Aorta (tissue), 5 donors: ENCODE data around the gene EIF2S2. TPM values are rescaled to one million over a fixed set of nuclear protein-coding genes. Genes with fewer than 3 reads are reported as not detected.

Source experiments
- ATAC-seq: fragments of 200-7000 bp; cut with Tn5 transposase; one replicate; pipeline ENCODE4 v1.9.1; 2022; ENCODE audit warnings: moderate library complexity; ENCODE audit not compliant: low FRiP score
- DNase-seq, 2 donors: peaks; one replicate each; pipeline ENCODE4 v3.0.0-alpha.2; 2020
- H3K27ac ChIP-seq, 2 donors: one replicate each; pipeline ENCODE4 v1.5.1; 2013; ENCODE audit warnings: low read length in 2 of 2, mild to moderate bottlenecking in 2 of 2, moderate library complexity in 2 of 2, control low read depth in 1 of 2, inconsistent platforms in 1 of 2, low read depth in 1 of 2
- H3K27me3 ChIP-seq, 2 donors: one replicate each; pipeline ENCODE4 v1.6.1; 2013; ENCODE audit warnings: control low read depth in 1 of 2, low read length in 1 of 2, mild to moderate bottlenecking in 1 of 2, moderate library complexity in 1 of 2; ENCODE audit not compliant: insufficient read depth in 2 of 2, control insufficient read depth in 1 of 2
- H3K36me3 ChIP-seq, 2 donors: one replicate each; pipeline ENCODE4 v1.6.1; 2013; ENCODE audit warnings: control low read depth in 1 of 2, low read length in 1 of 2, mild to moderate bottlenecking in 1 of 2; ENCODE audit not compliant: insufficient read depth in 2 of 2, control insufficient read depth in 1 of 2
- H3K4me1 ChIP-seq, 2 donors: one replicate each; pipeline ENCODE4 v1.6.1; 2013; ENCODE audit warnings: low read length in 2 of 2, control low read depth in 1 of 2, mild to moderate bottlenecking in 1 of 2, moderate library complexity in 1 of 2; ENCODE audit not compliant: insufficient read depth in 2 of 2, control insufficient read depth in 1 of 2
- H3K4me3 ChIP-seq, 2 donors: one replicate each; pipeline ENCODE4 v1.5.1; 2013; ENCODE audit warnings: low read length in 2 of 2, control low read depth in 1 of 2, mild to moderate bottlenecking in 1 of 2
- H3K9me3 ChIP-seq: one replicate; pipeline ENCODE4 v1.6.1; 2013; ENCODE audit warnings: mild to moderate bottlenecking, low read length; ENCODE audit not compliant: control insufficient read depth
- WGBS, 2 donors: extraction: QIAGEN DNeasy Blood & Tissue Kit; methylation state at CpG; one replicate each; pipeline ENCODE4 v1.1.7; 2013; 5-methylcytosine and 5-hydroxymethylcytosine counted together
- intact Hi-C, 2 donors: fragments of 100-400 bp; cut with DNase I; formaldehyde crosslinking; loops; one replicate each; pipeline versions ENCODE4 v1.14.2 to v1.15.0; 2022
- polyA plus RNA-seq, 2 donors: library from polyadenylated mRNA; stranded (reverse); fragments of 200-250 nt; gene quantifications; one replicate each; pipeline ENCODE4 v1.2.3, GENCODE V29; 2013
- total RNA-seq, 2 donors: library from RNA; stranded (reverse); fragmentation: NEBNext Ultra II Directional; extraction: Animal tissue kit (Norgen Biotek cat#: 25700); gene quantifications; one replicate each; pipeline ENCODE4 v1.2.1, GENCODE V29; 2021
- donor health status: healthy with polysubstance abuse.
- donor health status: Bipolar disorder and iron deficiency.
- donor health status: DM: no; HTN: no; CAD: no.
- donor health status: DM: no; HTN: no; CAD: no.
- donor health status: DM: yes; HTN: yes; CAD: no.

EIF2S2 gene
- total and polyA plus RNA-seq, 4 donors, result 37.1 to 54.0 (median 48.1) TPM

DNA sequence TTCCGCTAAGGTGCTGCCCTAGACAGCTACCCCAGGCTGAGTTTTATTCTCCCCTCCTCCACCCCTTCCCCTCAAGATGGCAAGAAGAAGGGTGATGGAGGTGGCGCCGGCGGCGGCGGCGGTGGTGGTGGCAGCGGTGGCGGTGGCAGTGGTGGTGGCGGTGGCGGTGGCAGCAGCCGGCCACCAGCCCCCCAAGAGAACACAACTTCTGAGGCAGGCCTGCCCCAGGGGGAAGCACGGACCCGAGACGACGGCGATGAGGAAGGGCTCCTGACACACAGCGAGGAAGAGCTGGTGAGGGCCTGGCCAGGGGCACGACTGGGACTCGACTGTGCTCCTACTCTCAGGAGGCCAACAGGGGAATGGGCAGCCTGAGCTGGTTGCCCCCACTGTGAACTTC lies 35.1 kb downstream of the EIF2S2 start:
- WGBS, 2 donors, result 91 to 92% methylated on average over 20 of the region's 20 CpGs

DNA sequence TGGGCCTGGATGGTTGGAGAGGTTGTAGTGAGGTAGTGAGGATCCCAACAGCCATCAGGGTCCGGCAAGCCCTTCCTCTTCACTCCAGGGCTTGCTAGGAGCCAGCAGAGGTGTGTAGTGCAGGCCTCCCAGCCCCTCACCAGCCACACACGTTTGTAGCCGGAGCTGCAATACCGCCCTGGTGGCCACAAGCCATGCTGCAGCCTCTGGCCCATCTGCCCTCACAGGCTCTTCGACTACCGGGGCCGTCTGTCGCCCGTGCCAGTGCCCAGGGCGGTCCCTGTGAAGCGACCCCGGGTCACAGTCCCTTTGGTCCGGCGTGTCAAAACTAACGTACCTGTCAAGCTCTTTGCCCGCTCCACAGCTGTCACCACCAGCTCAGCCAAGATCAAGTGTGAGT lies 36.4 kb downstream of the EIF2S2 start:
- 73 to 74% methylated on average over 16 of the region's 16 CpGs for WGBS, 2 donors
- Histone ChIP-seq H3K36me3 (peaks cover 1 to 5% of the 10 kb centered on the region in 2 donors), H3K27me3 (no peaks in the 10 kb centered on the region), H3K4me1 (no peaks in the 10 kb centered on the region), H3K4me3 (no peak overlapping the region), H3K27ac (no peak overlapping the region), H3K9me3 (no peaks in the 10 kb centered on the region)
- DNase-seq, result no peak
- intact Hi-C loops, result no loop called here
- no peak for ATAC-seq

More for the DNA sequence above, 35.1 kb downstream of the EIF2S2 start:
- Histone ChIP-seq H3K4me1 (no peaks in the 10 kb centered on the region), H3K27ac (no peak overlapping the region), H3K36me3 (peaks cover 3 to 5% of the 10 kb centered on the region in 2 donors), H3K9me3 (no peaks in the 10 kb centered on the region), H3K4me3 (no peak overlapping the region), H3K27me3 (no peaks in the 10 kb centered on the region)
- intact Hi-C loops, result no loop called here
- ATAC-seq (no peak), DNase-seq (no peak)

DNA sequence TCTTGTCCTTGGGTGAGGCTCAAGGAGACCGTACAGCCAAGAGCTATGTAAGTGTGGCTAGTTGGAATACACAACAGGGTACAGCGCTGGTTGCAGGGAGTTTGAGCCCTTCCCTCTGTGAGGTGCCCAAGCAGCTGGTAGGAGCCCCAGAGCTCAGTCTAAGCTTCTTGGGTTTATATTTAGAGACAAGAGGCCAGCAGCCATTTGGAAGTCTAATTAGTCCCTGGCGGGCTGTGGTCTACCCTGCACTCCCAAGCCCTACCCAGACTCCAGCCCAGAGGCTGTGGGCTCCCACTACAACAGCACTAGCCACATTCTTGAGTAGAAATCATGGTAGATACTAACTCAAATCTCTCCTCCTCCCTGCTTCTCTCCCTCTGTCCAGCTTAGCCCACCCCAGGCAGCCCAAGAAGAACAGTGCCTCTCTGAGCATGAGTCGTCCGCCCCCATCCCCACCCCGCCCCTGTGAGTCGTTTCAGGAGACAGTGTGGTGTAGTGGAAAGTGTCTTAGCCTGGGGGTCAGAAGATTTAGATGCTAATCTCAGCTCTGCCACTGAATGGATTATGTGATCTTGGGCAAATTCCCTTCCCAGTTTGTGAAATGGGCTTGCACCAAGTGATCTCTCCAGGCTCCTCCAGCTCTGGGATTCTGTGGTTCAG lies 37.8 kb downstream of the EIF2S2 start:
- Histone ChIP-seq H3K27me3 (no peaks in the 10 kb centered on the region), H3K4me3 (no peak overlapping the region), H3K4me1 (no peaks in the 10 kb centered on the region), H3K36me3 (peaks cover 0 to 5% of the 10 kb centered on the region in 2 donors), H3K27ac (no peak overlapping the region), H3K9me3 (no peaks in the 10 kb centered on the region)
- ATAC-seq, result no peak
- no peak for DNase-seq
- intact Hi-C loops, result loop anchor here in 1 of 2 donors (5.0 kb wide), 1 partner anchor 207 kb away; no protein-coding TSS in a partner anchor
- 74 to 80% methylated on average over 7 of the region's 7 CpGs for WGBS, 2 donors

DNA sequence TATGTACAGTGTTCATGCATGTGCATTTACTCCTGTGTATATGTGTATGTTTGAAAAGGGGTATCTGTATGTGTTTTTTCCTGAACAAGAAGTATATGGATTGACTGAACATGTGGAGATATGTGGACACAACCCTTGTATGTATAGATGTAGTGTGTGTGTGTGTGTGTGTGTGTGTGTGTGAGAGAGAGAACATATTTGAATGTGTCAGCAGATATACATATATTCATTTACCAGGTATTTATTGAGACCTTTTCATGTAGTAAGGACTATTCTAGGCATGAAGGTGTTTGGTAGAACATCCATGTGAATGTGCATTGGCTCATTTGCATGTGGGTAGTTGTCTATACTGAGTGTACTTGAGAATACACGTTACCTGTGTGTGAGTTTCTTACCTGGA lies 39.3 kb downstream of the EIF2S2 start:
- WGBS, 2 donors, result 80 to 81% methylated on average over 1 of the region's 1 CpG
- intact Hi-C loops, result loop anchor here in 1 of 2 donors (5.0 kb wide), 1 partner anchor 205 kb away; no protein-coding TSS in a partner anchor
- H3K36me3 ChIP-seq, result peaks cover 0 to 5% of the 10 kb centered on the region in 2 donors

DNA sequence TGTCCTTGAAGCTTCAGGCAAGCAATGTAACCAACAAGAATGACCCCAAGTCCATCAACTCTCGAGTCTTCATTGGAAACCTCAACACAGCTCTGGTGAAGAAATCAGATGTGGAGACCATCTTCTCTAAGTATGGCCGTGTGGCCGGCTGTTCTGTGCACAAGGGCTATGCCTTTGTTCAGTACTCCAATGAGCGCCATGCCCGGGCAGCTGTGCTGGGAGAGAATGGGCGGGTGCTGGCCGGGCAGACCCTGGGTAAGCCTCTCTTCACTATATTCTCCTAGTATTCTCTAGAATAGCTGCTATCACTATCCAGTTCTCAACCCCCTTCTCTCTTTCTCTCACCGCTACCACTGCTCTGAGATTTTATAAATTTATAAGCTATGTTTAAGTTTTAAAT lies 40.0 kb downstream of the EIF2S2 start:
- 88 to 89% methylated on average over 8 of the region's 8 CpGs for WGBS, 2 donors
- intact Hi-C loops, result loop anchor here in 1 of 2 donors (5.0 kb wide), 1 partner anchor 205 kb away; no protein-coding TSS in a partner anchor
- Histone ChIP-seq H3K9me3 (no peaks in the 10 kb centered on the region), H3K4me1 (no peaks in the 10 kb centered on the region), H3K4me3 (no peak overlapping the region), H3K36me3 (peaks cover 0 to 5% of the 10 kb centered on the region in 2 donors), H3K27ac (no peak overlapping the region), H3K27me3 (no peaks in the 10 kb centered on the region)
- ATAC-seq (no peak), DNase-seq (no peak)

More for the DNA sequence above, 39.3 kb downstream of the EIF2S2 start:
- no peak overlapping the region for H3K27ac ChIP-seq
- no peak overlapping the region for H3K4me3 ChIP-seq
- DNase-seq (no peak), ATAC-seq (no peak)
- no peaks in the 10 kb centered on the region for H3K9me3 ChIP-seq
- H3K27me3 ChIP-seq, result no peaks in the 10 kb centered on the region
- no peaks in the 10 kb centered on the region for H3K4me1 ChIP-seq

DNA sequence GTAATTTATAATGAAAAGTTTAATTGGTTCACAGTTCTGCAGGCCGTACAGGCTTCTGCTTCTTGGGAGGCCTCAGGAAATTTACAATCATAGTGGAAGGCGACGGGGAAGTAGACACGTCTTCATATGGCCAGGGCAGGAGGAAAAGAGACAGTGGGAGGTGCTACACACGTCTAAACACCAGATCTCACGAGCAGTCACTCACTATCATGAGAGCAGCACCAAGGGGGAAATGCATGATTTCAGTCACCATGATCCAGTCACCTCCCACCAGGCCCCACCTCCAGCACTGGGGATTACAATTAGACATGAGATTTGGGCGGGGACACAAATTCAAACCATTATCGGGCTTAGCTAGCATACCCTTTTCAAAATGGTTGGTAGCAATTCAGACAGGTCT lies 41.2 kb downstream of the EIF2S2 start:
- DNase-seq, result no peak
- 79% methylated on average over 8 of the region's 8 CpGs for WGBS, 2 donors
- peaks cover 0 to 2% of the 10 kb centered on the region in 2 donors for H3K4me1 ChIP-seq
- H3K27ac ChIP-seq, result no peak overlapping the region
- no peaks in the 10 kb centered on the region for H3K9me3 ChIP-seq
- peaks cover 0 to 5% of the 10 kb centered on the region in 2 donors for H3K36me3 ChIP-seq
- ATAC-seq, result no peak
- no peak overlapping the region for H3K4me3 ChIP-seq
- H3K27me3 ChIP-seq, result no peaks in the 10 kb centered on the region
- intact Hi-C loops, result loop anchor here (1.0 to 5.0 kb wide), 3 partner anchors 138 to 208 kb away; no protein-coding TSS in a partner anchor

DNA sequence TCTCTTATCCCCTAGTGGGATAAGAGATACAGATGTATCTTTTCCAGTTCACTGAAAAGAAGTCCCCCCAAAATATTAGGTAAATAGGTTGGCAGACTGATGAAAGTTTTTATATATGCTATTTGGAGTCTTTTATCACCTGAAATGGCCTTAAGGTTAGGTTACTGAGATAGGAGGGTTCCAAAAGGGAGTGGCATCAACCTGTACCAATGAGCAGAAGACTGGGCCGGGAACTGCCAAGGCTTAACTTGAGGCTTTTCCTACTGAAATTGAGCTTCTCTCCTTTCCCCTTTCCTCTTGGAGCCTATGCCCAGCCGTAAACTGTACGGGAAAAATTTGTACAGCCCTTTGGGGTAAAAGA lies 42.0 kb downstream of the EIF2S2 start:
- no peak for DNase-seq
- H3K27me3 ChIP-seq, result no peaks in the 10 kb centered on the region
- H3K4me1 ChIP-seq, result peaks cover 1 to 4% of the 10 kb centered on the region in 2 donors
- intact Hi-C loops, result loop anchor here (1.0 to 5.0 kb wide), 3 partner anchors 137 to 207 kb away; no protein-coding TSS in a partner anchor
- no peak overlapping the region for H3K27ac ChIP-seq
- no peak for ATAC-seq
- WGBS, 2 donors, result 78 to 79% methylated on average over 3 of the region's 3 CpGs
- H3K4me3 ChIP-seq, result no peak overlapping the region
- peaks cover 0 to 5% of the 10 kb centered on the region in 2 donors for H3K36me3 ChIP-seq
- H3K9me3 ChIP-seq, result no peaks in the 10 kb centered on the region

DNA sequence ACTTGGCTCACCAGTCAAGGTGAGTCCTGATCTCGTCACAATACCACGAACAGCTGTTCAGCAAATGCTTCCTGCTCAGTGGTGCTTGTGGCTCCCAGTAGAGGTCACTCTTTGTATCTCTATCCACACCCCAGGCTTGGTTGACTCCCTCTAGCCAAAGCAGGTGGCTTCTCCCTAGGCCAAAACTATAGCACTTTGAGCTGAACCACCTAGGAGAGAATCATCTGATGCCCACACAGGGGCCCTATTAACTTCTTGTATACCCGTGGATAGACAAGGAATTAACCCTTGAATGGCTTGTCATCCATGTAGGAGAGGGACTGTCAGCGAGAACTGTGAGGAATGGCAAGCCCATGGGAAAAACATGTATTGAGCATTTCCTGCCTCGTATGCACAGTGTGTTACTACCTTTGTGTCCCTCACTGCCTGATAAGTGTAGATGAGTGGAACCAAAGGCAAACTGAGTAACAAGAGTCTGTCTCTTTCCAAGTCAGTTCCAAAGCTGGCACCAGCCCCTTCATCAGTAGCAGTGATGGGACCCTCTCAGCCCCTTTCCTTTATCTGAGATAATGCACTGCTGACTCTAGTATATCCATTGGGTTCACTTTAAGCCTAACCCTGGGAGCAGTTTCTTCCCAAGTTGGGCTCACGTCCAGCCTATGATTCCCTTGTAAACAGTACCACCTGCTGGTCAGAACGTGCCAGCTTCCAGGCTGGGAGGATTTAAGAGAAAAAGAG lies 42.5 kb downstream of the EIF2S2 start:
- H3K4me3 ChIP-seq, result no peak overlapping the region

More for the DNA sequence above, 42.5 kb downstream of the EIF2S2 start:
- DNase-seq, result peak; percentile 62 to 82
- 19 to 23% methylated on average over 7 of the region's 7 CpGs for WGBS, 2 donors
- intact Hi-C loops, result loop anchor here (1.0 to 5.0 kb wide), 6 partner anchors 72 to 206 kb away; partner anchors contain the start of gene RALY (in 1 of the 2)
- Histone ChIP-seq H3K4me1 (peaks cover 4 to 6% of the 10 kb centered on the region in 2 donors), H3K27me3 (no peaks in the 10 kb centered on the region), H3K36me3 (peaks cover 0 to 5% of the 10 kb centered on the region in 2 donors), H3K9me3 (no peaks in the 10 kb centered on the region), H3K27ac (no peak overlapping the region)
- peak; percentile 88 for ATAC-seq
